ENCODE results near the gene ABT1.

Gene ABT1

DNA sequence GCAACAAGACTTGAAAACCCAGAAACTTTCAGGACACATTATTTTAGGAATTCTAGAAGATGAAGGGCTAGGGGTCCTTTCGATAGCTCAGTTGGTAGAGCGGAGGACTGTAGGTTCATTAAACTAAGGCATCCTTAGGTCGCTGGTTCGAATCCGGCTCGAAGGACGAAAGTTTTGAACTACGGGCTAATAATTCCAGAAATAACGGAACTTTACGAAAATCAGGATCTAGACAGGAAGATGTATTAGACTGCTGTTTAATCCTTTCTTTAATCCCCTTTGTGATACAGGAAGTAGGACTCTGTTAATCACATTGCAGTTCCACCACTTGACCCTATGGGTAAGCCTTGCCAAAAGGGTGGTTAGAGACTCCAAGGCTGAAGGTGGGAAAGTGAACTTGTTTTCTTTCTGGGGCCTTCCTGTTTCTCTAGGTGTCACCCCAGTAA is 21.2 kb upstream of the ABT1 start:
- no peak for DNase-seq

DNA sequence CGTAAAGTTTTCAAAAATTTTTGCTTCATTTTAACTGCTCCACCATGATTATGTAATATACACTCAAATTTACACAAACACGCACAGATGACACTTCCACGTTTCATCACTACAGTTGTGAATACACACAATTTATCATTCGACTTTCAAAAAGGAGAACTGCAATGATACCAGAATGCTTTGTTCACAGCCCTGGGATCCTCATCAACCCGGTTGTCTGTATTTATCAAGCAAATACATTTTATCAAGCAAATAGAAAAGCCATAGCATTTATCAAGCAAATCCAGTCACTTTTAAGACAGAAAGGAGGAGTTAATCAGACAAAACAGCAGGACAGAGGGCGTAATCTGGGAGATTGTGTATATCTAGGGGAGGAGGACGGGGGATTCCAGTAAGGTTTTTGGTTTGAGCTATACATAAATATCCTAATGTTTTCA is 20.3 kb upstream of the ABT1 start:
- no peak for DNase-seq

DNA sequence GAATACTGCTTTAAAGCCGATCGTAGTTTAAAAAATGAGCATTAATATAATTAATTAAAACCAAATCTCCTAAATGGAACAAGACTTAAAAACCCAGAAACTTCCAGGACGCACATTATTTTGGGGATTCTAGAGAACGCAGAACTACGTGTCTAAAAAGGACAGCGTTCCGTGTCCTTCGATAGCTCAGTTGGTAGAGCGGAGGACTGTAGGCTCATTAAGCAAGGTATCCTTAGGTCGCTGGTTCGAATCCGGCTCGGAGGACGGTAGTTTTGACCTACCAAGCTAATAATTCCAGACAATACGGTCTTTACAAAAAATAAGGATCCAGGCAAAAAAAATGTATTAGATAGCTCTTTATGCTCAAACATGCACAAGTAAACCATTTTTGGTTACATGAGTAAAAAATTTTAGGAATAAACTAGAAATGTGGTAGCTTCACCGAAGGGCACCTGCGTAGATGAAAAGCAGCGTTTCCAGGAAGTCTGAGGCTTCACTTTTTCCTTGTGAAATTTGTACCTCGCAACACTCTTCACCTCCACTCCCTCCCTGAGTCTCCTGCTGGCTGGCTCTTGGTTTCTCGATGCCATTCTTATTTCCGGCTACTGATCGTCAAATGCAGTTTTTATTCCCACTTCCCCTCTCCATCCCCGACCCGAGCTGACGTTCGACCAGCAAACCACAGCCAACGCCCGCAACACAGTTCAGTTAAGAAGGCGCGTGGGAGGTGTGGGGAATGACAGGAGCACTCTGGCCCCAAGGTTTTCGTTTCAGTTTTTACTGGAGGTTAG is 19.6 kb upstream of the ABT1 start:
- DNase-seq = peak; percentile 70

DNA sequence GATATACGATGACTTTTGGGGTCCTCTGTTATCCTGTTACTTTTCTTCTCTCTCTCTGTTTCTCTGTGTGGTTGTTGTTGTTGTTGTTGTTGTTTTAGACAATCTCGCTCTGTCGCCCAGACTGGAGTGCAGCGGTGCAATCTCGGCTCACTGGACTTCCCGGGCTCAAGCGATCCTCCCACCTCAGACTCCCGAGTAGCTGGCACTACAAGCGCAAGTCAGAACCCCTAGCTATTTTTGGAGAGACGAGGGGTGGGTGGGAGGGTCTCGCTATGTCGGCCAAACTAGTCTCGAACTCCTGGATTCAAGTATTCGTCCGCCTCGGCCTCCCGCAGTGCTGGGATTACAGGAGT is 19.1 kb upstream of the ABT1 start:
- no peak for DNase-seq

DNA sequence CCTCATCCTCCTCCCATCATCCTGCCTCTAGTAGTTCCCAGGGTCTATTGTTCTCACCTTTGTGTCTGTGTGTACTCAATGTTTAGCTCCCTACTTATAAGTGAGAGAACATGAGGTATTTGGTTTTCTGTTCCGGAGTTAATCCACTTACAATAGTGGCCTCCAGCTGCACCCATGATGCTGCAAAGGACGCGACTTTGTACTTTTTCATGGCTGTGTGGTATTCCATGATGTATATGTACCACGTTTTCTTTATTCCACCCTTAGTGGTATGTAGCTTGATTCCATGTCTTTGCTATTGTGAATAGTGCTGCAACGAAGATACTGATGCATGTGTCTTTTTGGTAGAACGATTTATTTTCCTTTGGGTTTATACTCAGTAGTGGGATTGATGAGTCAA is 18.5 kb upstream of the ABT1 start:
- DNase-seq = no peak

DNA sequence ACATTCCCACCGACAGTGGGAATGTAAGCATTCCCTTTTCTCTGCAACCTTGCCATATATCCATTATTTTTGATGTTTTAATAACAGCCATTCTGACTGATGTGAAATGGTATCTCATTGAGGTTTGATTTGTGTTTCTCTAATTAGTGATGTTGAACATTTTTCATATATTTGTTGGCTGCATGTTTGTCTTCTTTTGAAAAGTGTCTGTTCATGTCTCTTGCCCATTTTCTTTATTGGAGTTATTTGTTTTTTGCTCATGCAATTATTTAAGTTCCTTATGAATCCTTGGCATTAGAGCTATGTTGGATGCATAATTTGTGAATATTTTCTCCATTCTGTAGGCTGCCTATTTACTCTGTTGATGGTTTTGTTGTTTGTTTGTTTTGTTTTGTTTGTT is 18.0 kb upstream of the ABT1 start:
- DNase-seq = no peak

DNA sequence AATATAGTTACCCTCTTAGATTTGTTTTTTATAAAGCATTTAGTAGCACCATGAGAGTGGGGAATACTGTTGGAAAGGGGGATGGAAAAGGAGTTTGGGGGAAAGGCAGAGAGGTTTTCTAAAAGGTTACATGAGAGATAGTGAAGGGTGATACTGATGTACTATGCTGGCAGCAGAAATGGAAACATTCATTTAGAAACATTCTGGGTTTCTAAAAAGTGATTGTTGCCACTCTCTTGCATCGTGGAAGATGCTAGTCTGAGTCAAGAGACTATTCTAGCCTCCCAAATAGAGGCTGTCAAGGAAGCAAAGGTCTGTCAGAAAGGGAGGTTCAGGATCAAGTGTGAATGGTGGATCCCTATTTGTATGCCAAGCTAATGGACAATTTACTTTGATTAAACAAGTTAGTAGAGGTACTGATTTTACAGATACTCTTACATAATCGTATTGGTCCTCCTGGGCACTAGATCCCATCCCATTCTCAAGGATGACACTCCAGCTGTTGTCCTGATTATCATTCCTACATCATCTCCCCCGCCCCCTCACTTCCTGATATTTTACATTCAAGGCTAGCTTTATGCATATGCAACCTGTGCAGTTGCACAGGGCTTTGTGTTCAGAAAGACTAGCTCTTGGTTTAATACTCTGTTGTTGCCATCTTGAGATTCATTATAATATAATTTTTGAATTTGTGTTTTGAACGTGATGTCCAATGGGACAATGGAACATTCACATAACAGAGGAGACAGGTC is 15.4 kb upstream of the ABT1 start:
- DNase-seq = no peak

DNA sequence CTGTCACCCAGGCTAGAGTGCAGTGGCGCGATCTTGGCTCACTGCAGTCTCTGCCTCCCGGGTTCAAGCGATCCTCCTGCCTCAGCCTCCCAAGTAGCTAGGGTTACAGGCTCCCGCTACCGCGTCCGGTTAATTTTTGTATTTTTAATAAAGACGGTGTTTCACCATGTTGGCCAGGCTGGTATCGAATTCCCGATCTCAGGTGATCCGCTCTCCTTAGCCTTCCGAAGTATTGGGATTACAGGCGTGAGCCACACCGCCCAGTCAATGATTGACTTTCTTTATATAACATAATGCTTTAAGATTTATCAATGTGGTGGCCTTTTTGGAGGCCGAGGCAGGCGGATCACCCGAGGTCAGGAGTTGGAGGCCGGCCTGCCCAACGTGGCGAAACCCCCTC is 7.8 kb upstream of the ABT1 start:
- DNase-seq = no peak

DNA sequence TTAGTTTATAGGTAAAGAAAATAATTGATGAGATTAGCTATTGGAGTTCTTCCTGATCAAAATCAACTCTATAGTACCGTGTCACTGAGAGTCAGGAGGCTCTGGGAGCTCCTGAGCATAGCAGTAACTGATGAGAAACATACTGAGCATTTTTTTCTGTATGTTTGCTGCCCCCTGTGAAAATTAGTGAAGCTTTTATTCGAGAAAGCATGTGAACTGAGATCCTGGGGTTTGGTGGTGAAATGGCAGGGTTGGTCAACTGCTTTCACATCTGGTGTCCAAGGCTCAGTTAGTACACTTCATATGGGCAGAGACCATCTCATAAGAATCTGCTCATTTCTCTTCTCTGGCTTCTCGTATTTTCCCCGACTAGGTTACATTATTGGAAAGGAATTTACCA is 4.1 kb upstream of the ABT1 start:
- no peak for DNase-seq

DNA sequence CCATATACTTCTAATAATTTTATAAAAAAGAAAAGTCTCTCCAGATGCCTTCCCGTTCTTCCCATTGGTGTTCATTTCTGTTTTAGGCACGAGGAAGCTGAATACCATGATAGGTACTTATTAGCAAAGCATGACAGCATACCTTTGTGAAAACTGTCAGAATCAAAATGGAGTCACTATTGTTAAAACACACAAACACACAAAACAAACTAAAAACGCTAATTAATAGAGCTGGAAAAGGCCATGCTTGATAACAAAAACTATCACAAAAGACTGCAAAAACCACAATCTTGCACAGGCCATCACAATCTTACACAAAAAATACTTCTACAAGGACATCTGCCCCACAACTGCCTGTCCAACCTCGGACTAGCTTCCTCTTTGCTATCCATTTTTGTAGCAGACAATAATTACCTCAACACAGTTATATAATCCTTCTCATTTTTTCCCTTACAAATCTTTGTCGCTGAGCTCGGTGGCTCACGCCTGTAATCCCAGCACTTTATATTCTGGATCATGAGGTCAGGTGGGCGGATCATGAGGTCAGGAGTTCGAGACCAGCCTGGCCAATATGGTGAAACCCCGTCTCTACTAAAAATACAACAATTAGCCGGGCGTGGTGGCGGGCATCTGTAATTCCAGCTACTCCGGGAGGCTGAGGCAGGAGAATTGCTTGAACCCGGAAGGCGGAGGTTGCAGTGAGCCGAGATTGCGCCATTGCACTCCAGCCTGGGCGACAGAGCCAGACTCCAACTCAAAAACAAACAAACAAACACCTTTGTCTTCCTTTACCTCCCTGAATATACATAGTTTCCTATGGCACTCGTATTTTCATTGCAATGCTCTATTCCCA is 3.2 kb upstream of the ABT1 start:
- no peak for DNase-seq

DNA sequence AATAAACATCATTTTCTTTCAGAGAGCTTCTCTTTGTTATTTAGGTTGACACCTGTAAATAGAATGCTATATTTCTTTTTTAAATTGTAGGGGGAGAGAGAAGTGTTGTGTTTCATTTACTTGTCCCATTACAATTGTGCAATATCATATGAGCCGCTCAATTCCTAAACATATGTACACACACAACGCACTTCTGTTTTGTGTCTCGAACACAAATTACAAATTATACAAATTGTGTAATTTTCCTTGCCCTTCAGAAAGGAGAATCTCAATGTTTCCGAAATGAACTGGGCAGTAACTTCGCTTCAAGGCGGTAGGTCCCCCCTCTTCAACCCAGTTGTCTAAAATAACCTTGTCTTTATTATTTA is 2.6 kb upstream of the ABT1 start:
- no peak for DNase-seq

DNA sequence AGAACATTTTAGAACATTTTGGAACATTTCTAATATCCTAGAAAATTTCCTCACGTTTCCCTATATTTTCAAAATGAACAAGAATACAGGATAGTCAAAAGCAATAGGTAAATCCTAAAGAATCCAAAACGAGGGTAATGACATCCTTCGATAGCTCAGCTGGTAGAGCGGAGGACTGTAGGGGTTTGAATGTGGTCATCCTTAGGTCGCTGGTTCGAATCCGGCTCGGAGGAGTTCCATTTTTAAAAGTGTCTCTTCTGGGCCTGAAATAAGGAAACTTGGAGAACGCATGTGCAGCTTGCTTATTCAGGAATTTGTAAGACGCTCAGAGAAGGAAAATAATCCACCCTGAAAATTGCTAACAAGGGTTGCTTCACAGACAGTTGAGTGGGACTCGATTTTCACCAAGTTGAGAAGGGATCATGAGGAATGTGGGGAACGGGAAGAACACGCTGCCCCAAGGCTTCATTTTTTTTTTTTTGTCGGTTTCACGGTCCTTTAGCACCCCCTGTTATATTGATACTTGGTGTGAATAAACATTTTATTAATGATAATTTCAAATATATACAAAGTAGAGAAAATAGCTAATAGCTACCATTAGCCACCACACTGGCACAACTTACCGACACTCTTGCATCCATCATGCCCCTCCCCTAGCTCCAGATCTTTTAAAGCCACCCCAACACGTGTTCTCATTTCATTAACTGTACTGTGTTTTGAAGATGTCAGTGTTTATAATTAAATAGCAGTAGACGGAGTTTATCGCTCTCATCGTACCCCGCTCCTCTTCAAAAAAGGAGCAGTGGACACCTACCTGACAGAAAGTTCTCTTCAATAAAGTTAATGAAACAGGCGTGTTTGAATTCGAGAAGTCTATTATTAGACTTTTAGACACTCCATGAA is 1.8 kb upstream of the ABT1 start:
- peak; percentile 21 for DNase-seq

DNA sequence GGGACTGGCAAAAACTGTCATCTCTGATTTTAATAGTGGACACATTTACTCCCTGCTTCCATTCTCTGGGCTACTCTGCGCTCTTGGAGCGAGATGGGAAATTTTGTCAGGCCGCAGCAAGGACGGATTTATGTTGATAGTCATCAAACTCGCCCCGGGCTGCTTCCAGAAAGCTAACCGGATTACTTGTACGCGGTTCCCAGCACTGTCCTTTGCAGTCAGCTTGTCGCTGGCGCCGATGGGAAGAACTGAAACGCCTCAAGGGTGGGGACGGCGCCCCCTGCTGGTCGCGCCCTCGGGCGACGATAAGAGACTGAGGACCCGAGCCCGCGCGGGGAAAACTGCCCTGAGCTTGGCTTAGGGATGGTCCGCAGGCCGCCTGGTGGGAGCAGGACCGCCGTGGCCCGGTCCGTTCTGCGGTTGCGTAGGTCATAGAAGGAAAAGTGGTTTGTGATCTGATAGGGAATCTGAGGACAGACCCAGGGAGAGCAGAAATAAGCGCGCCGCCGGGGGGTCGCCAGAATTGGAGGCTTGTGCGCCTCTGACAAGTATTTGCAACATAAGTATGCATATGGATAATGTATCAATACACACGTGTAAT is 984 bp upstream of the ABT1 start:
- peak; percentile 93 for DNase-seq

DNA sequence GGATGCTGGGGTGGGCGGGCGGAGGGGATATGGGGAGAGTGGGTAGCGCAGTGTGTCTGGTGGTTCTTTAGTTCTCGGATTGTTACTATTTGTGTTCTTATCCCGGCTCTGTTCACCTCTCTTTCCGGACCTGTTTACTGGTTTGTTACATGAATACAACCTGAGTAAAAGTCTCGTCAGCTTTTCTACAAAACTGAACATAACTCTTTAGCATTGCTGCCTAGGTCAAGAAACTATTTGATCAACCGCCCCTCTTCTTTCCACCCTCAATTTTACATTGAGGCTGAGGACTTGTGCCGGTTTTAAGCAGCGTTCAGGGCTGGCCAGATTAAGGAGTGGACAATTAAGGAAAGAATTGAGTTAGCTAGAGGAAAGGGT is 625 bp downstream of the ABT1 start:
- DNase-seq = no peak

DNA sequence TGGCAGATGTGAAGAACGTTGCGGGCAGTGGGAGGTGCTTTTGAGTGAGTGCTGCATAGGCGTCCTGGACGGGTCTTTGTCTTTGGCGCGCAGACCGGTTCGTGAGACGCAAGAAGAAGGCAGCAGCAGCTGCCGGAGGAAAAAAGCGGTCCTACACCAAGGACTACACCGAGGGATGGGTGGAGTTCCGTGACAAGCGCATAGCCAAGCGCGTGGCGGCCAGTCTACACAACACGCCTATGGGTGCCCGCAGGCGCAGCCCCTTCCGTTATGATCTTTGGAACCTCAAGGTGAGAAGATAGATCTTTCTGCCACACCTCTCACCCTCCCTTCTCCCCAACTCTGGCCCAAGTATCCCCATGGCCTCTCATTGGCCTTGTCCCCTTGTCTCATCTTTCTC is 1.1 kb downstream of the ABT1 start:
- no peak for DNase-seq

DNA sequence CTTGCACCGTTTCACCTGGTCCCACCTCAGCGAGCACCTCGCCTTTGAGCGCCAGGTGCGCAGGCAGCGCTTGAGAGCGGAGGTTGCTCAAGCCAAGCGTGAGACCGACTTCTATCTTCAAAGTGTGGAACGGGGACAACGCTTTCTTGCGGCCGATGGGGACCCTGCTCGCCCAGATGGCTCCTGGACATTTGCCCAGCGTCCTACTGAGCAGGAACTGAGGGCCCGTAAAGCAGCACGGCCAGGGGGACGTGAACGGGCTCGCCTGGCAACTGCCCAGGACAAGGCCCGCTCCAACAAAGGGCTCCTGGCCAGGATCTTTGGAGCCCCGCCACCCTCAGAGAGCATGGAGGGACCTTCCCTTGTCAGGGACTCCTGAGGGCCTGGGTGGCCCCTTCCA is 1.5 kb downstream of the ABT1 start:
- DNase-seq = no peak

DNA sequence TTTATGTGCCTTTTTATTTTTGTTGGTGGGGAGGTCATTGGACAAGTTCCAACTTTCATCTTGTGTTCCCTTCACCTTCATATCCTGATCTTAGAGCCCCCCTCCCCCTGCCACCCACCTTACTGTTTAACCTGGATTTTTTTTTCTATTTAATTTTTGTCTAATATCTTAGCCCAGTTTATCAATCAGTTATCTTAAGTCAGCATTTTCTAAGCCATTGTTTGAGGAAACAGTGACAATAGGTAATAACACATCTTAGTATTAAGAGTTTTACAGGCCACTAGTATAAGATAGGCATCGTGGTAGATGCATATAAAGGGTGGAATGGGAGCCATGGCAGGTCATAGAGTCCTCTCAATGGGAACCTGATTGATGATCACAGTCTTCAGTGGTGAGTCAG is 2.4 kb downstream of the ABT1 start:
- no peak for DNase-seq

DNA sequence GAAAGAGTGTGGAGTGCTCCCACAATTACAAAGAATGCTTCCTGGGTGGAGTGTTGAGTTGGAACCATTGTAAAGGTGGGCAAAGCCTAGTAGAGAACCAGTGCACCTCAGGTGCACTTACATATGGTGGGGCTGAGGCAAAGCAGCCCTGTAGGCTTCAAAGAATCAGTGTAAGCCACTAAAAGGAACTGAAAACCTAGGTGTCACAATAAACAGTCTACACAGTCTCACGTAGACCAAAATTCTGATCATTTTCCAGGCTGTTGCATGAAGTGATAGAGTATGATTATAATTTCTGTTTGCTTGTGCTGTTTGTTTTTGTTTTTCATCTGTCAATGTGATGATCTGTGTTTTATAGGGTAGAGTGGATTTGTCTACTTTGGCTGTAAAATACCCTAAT is 2.8 kb downstream of the ABT1 start:
- no peak for DNase-seq

DNA sequence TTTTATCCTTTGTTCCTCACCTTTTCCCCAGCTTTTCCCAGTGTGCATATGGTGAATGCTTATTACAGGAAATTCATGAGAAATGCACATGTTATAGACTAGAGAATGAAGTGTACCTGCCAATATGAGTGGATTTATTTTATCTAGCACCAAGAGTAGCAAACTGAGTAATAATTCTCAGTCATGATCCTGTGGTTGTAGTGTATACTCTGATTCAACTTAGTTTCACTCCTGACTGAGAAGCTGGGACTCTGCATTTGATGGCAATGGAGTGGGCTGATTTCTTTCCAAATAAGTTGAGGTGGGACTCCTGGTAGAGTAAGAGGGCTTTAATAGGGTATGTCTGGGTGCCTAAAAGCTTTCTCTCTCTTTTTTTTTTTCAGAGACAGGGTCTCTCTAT is 4.0 kb downstream of the ABT1 start:
- no peak for DNase-seq

DNA sequence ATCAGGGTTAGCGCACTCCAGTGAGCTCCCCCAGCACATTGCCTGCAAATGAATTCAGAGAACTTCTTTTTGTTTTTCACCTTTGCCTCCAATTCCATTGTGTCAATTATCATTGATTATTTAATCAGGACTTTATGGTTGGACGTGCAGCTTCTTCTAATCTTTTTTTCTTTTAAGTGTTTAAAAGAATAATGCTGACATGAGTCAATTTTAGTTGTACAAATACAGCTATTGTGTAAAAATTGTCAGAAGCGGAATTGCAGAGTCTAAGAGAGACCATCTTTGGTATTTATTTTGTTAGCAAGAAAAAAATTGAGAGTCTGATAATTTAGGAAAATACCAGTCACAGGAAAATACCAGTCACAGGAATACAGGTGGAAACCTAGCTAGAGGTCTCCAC is 5.5 kb downstream of the ABT1 start:
- DNase-seq = no peak

DNA sequence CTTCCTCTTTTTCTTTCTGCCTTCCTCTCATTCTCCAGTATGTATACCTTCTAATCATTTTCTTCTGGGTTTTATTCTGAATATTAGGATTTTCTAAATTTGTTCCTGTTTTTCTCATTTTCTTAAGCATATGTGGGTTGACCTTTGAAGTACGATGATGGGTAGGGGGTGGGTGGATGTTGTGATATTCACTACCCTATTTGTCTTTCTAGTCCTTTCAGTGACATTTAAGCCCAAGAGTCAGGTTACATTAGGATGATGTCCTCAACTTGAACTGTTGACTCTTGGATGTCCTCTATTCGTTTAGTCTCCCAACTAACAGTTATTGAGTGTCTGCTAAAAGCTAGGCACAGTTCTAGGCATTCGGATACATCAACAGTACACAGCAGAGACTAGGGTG is 7.3 kb downstream of the ABT1 start:
- DNase-seq = no peak

DNA sequence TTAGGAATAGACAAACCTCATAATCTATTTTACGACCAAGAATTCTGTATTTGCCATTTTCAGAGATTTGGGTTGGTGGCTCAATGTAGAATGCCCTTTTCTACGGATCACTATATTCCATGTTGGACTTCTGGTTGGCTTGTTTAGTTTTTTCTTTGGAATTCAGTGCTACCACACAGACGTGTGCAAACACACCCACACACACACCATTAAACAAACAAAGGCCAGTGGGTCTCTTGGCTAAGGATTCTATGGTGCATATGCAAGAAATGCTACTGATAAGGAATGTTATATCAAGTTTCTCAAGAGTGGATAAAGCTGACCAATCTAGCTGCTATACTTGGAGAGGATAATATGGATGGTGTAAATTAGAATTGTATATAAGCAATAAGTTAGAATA is 8.0 kb downstream of the ABT1 start:
- no peak for DNase-seq

Measured in CD4-positive, alpha-beta T cell treated with Interleukin-17A for 4 hours (primary cell).